Right cardiac atrium (tissue), 5 donors: ENCODE measurements around the gene FGF21. TPM values are rescaled to one million over a fixed set of nuclear protein-coding genes. Genes with fewer than 3 reads are reported as not detected.

Experiments
- ATAC-seq, 2 donors: fragments of 200-7000 bp; cut with Tn5 transposase; one replicate each; pipeline versions ENCODE4 v1.8.0 to v1.9.1; 2020; ENCODE audit warnings: moderate library complexity in 2 of 2, mild to moderate bottlenecking in 1 of 2
- DNase-seq, 3 donors: peaks; one replicate each; pipeline ENCODE4 v3.0.0-alpha.2; 2020
- H3K27ac ChIP-seq: one replicate; pipeline ENCODE4 v1.5.1; 2013; ENCODE audit warnings: mild to moderate bottlenecking, low read length, control low read depth, moderate library complexity
- H3K27me3 ChIP-seq: one replicate; pipeline ENCODE4 v1.6.1; 2013; ENCODE audit not compliant: control insufficient read depth, insufficient read depth
- H3K4me1 ChIP-seq: one replicate; pipeline ENCODE4 v1.6.1; 2013; ENCODE audit warnings: low read length; ENCODE audit not compliant: control insufficient read depth, insufficient read depth
- H3K4me3 ChIP-seq: one replicate; pipeline ENCODE4 v1.5.1; 2013; ENCODE audit warnings: low read length, control low read depth
- H3K9me3 ChIP-seq: one replicate; pipeline ENCODE4 v1.6.1; 2013; ENCODE audit warnings: low read length; ENCODE audit not compliant: control insufficient read depth
- WGBS: extraction: QIAGEN DNeasy Blood & Tissue Kit; methylation state at CpG from one replicate; pipeline ENCODE4 v1.1.7; 2013; 5-methylcytosine and 5-hydroxymethylcytosine counted together
- intact Hi-C, 4 donors: fragments of 100-400 bp; cut with DNase I; formaldehyde crosslinking; loops; one replicate each; pipeline versions ENCODE4 v1.11.0 to v1.14.0; 2022 to 2023
- polyA plus RNA-seq: library from polyadenylated mRNA; stranded (reverse); fragments of 200-250 nt; gene quantifications from one replicate; pipeline ENCODE4 v1.2.3, GENCODE V29; 2013
- total RNA-seq, 4 donors: library from RNA; stranded (reverse); fragmentation: NEBNext Ultra II Directional; extraction: Animal tissue kit (Norgen Biotek cat#: 25700); gene quantifications; one replicate each; pipeline ENCODE4 v1.2.1, GENCODE V29; 2021
- donor health status: healthy with polysubstance abuse.
- donor health status: DM: no; HTN: yes; CAD: no.
- donor health status: DM: no; HTN: no; CAD: no.
- donor health status: DM: no; HTN: yes; CAD: no; lungs with severe emphysema.
- donor health status: DM: yes; HTN: yes; CAD: no.

Gene FGF21
- total and polyA plus RNA-seq, 5 donors, result not detected

GRCh38 chr19:48796298-48797083 is 41.2 kb downstream of the FGF21 start:
- no peaks in the 10 kb centered on the region for H3K9me3 ChIP-seq
- no peaks in the 10 kb centered on the region for H3K4me1 ChIP-seq
- DNase-seq (peak in 1 of 3 donors; percentile 48), ATAC-seq (no peak)
- intact Hi-C loops, result loop anchor here (2.0 to 10.0 kb wide), 3 partner anchors 18 to 178 kb away; partner anchors contain the start of gene HSD17B14 (in 2 of the 4)
- H3K27me3 ChIP-seq, result no peaks in the 10 kb centered on the region
- 89% methylated on average over 20 of the region's 20 CpGs for WGBS
- no peak overlapping the region for H3K4me3 ChIP-seq
- H3K27ac ChIP-seq, result peak overlapping the region; percentile 89

- DNase-seq (no peak), ATAC-seq (no peak)
- Histone ChIP-seq H3K27me3 (no peaks in the 10 kb centered on the region), H3K27ac (no peak overlapping the region), H3K9me3 (no peaks in the 10 kb centered on the region), H3K4me1 (no peaks in the 10 kb centered on the region), H3K4me3 (no peak overlapping the region)
- intact Hi-C loops, result loop anchor here (2.0 to 10.0 kb wide), 3 partner anchors 18 to 178 kb away; partner anchors contain the start of gene HSD17B14 (in 2 of the 4)
- WGBS, result 90% methylated on average over 7 of the region's 7 CpGs
Measured at GRCh38 chr19:48797103-48797502, 41.8 kb downstream of the FGF21 start.

GRCh38 chr19:48798937-48799336 is 43.6 kb downstream of the FGF21 start:
- peak in 1 of 3 donors; percentile 27 for DNase-seq
- no peak overlapping the region for H3K4me3 ChIP-seq
- intact Hi-C loops, result loop anchor here in 3 of 4 donors (5.0 to 10.0 kb wide), 2 partner anchors 38 to 176 kb away; partner anchors contain the start of gene HSD17B14 (in 2 of the 3)
- 59% methylated on average over 6 of the region's 6 CpGs for WGBS
- H3K27me3 ChIP-seq, result no peaks in the 10 kb centered on the region
- no peak for ATAC-seq
- no peaks in the 10 kb centered on the region for H3K4me1 ChIP-seq
- no peak overlapping the region for H3K27ac ChIP-seq
- H3K9me3 ChIP-seq, result no peaks in the 10 kb centered on the region

- H3K9me3 ChIP-seq, result no peaks in the 10 kb centered on the region
- no peaks in the 10 kb centered on the region for H3K27me3 ChIP-seq
- no peak for ATAC-seq
- no peak overlapping the region for H3K27ac ChIP-seq
- intact Hi-C loops, result loop anchor here in 3 of 4 donors (5.0 to 10.0 kb wide), 2 partner anchors 38 to 175 kb away; partner anchors contain the start of gene HSD17B14 (in 2 of the 3)
- DNase-seq, result no peak
- H3K4me1 ChIP-seq, result no peaks in the 10 kb centered on the region
- 92% methylated on average over 44 of the region's 44 CpGs for WGBS
- no peak overlapping the region for H3K4me3 ChIP-seq
Measured at GRCh38 chr19:48799358-48800300, 44.3 kb downstream of the FGF21 start.

- no peak for ATAC-seq
- intact Hi-C loops, result no loop called here
- no peaks in the 10 kb centered on the region for H3K4me1 ChIP-seq
- WGBS, result 95% methylated on average over 2 of the region's 2 CpGs
- H3K27me3 ChIP-seq, result no peaks in the 10 kb centered on the region
- H3K27ac ChIP-seq, result no peak overlapping the region
- DNase-seq, result no peak
- no peaks in the 10 kb centered on the region for H3K9me3 ChIP-seq
- no peak overlapping the region for H3K4me3 ChIP-seq
Measured at GRCh38 chr19:48802623-48803022, 47.3 kb downstream of the FGF21 start.

- Histone ChIP-seq H3K27ac (no peak overlapping the region), H3K4me3 (no peak overlapping the region), H3K4me1 (no peaks in the 10 kb centered on the region), H3K9me3 (no peaks in the 10 kb centered on the region), H3K27me3 (no peaks in the 10 kb centered on the region)
- DNase-seq (no peak), ATAC-seq (no peak)
- WGBS, result 77% methylated on average over 8 of the region's 8 CpGs
- intact Hi-C loops, result no loop called here
Measured at GRCh38 chr19:48804496-48804895, 49.2 kb downstream of the FGF21 start.

- no peaks in the 10 kb centered on the region for H3K4me1 ChIP-seq
- 87% methylated on average over 15 of the region's 15 CpGs for WGBS
- intact Hi-C loops, result no loop called here
Measured at GRCh38 chr19:48805452-48805851, 50.1 kb downstream of the FGF21 start.

GRCh38 chr19:48806518-48806817 is 51.1 kb downstream of the FGF21 start:
- intact Hi-C loops, result no loop called here
- ATAC-seq (peak in 1 of 2 donors; percentile 30), DNase-seq (no peak)
- H3K9me3 ChIP-seq, result no peaks in the 10 kb centered on the region
- H3K27ac ChIP-seq, result no peak overlapping the region
- no peaks in the 10 kb centered on the region for H3K4me1 ChIP-seq
- whole genome bisulfite sequencing, result 78% methylated on average over 5 of the region's 5 CpGs
- H3K27me3 ChIP-seq, result no peaks in the 10 kb centered on the region
- H3K4me3 ChIP-seq, result no peak overlapping the region

More at GRCh38 chr19:48805452-48805851, 50.1 kb downstream of the FGF21 start:
- H3K27ac ChIP-seq, result no peak overlapping the region
- H3K4me3 ChIP-seq, result no peak overlapping the region
- no peaks in the 10 kb centered on the region for H3K9me3 ChIP-seq
- H3K27me3 ChIP-seq, result no peaks in the 10 kb centered on the region
- ATAC-seq, result no peak
- DNase-seq, result no peak

GRCh38 chr19:48806818-48807589 is 51.7 kb downstream of the FGF21 start:
- no peak for DNase-seq
- peak in 1 of 2 donors; percentile 23 for ATAC-seq
- no peaks in the 10 kb centered on the region for H3K4me1 ChIP-seq
- intact Hi-C loops, result no loop called here
- no peak overlapping the region for H3K27ac ChIP-seq
- no peaks in the 10 kb centered on the region for H3K9me3 ChIP-seq
- WGBS, result 74% methylated on average over 17 of the region's 17 CpGs
- H3K27me3 ChIP-seq, result no peaks in the 10 kb centered on the region
- no peak overlapping the region for H3K4me3 ChIP-seq

- Histone ChIP-seq H3K4me1 (no peaks in the 10 kb centered on the region), H3K4me3 (no peak overlapping the region), H3K9me3 (no peaks in the 10 kb centered on the region), H3K27me3 (no peaks in the 10 kb centered on the region), H3K27ac (no peak overlapping the region)
- DNase-seq (no peak), ATAC-seq (no peak)
- intact Hi-C loops, result no loop called here
- WGBS, result 86% methylated on average over 13 of the region's 13 CpGs
Measured at GRCh38 chr19:48807590-48808308, 52.4 kb downstream of the FGF21 start.
